DMS79 (cell line): ENCODE measurements around the gene GRAMD4.
A peak's percentile ranks its signal among the peaks of the same experiment; 100 is the strongest.

Source experiments
- DNase-seq: peaks from one replicate; lab custom pipeline; 2025; lab: John Stamatoyannopoulos, UW

GRAMD4 gene

GRCh38 chr22:46693634-46694415 lies 73.6 kb downstream of the GRAMD4 start:
- no peak for DNase-seq

- no peak for DNase-seq
Measured at GRCh38 chr22:46694416-46695170, 74.4 kb downstream of the GRAMD4 start.

- DNase-seq = peak; percentile 31
Measured at GRCh38 chr22:46695346-46696228, 75.4 kb downstream of the GRAMD4 start.

GRCh38 chr22:46696229-46696518 lies 76.0 kb downstream of the GRAMD4 start:
- DNase-seq = no peak

- DNase-seq = no peak
Measured at GRCh38 chr22:46696614-46697013, 76.4 kb downstream of the GRAMD4 start.

- DNase-seq = no peak
Measured at GRCh38 chr22:46697811-46698515, 77.8 kb downstream of the GRAMD4 start.

- no peak for DNase-seq
Measured at GRCh38 chr22:46699091-46699490, 78.9 kb downstream of the GRAMD4 start.

- DNase-seq = no peak
Measured at GRCh38 chr22:46701262-46701661, 81.1 kb downstream of the GRAMD4 start.

GRCh38 chr22:46703171-46703995 lies 83.2 kb downstream of the GRAMD4 start:
- no peak for DNase-seq

GRCh38 chr22:46703996-46704370 lies 83.8 kb downstream of the GRAMD4 start:
- no peak for DNase-seq

- no peak for DNase-seq
Measured at GRCh38 chr22:46706060-46706459, 85.9 kb downstream of the GRAMD4 start.

- DNase-seq = no peak
Measured at GRCh38 chr22:46707305-46707704, 87.1 kb downstream of the GRAMD4 start.

- no peak for DNase-seq
Measured at GRCh38 chr22:46707827-46708570, 87.8 kb downstream of the GRAMD4 start.

GRCh38 chr22:46708766-46709330 lies 88.7 kb downstream of the GRAMD4 start:
- no peak for DNase-seq

- DNase-seq = no peak
Measured at GRCh38 chr22:46710806-46711205, 90.6 kb downstream of the GRAMD4 start.

GRCh38 chr22:46712288-46712687 lies 92.1 kb downstream of the GRAMD4 start:
- no peak for DNase-seq

- no peak for DNase-seq
Measured at GRCh38 chr22:46714550-46714949, 94.4 kb downstream of the GRAMD4 start.

- DNase-seq = no peak
Measured at GRCh38 chr22:46719921-46720320, 99.7 kb downstream of the GRAMD4 start.

- no peak for DNase-seq
Measured at GRCh38 chr22:46721501-46722085, 101.4 kb downstream of the GRAMD4 start.

GRCh38 chr22:46723882-46724281 lies 103.7 kb downstream of the GRAMD4 start:
- DNase-seq = no peak
